Uterus (tissue), 2 donors: ENCODE data around the gene TPD52L2.

Experiments
- CTCF ChIP-seq, 4 experiments: fragments of 200-600 bp in 2 of 4; fragments of 450-650 bp in 2 of 4; sonication (generic) in 2 of 4; IDR thresholded peaks; one replicate each; pipeline ENCODE4 v1.5.1; 2016 to 2019; ENCODE audit warnings: antibody characterized with exemption in 4 of 4, mild to moderate bottlenecking in 2 of 4, moderate library complexity in 1 of 4
- POLR2A ChIP-seq, 2 donors: fragments of 450-650 bp; IDR thresholded peaks; one replicate each; pipeline ENCODE4 v1.6.1; 2016; ENCODE audit warnings: antibody characterized with exemption in 2 of 2, mild to moderate bottlenecking in 1 of 2, moderate library complexity in 1 of 2

DNA sequence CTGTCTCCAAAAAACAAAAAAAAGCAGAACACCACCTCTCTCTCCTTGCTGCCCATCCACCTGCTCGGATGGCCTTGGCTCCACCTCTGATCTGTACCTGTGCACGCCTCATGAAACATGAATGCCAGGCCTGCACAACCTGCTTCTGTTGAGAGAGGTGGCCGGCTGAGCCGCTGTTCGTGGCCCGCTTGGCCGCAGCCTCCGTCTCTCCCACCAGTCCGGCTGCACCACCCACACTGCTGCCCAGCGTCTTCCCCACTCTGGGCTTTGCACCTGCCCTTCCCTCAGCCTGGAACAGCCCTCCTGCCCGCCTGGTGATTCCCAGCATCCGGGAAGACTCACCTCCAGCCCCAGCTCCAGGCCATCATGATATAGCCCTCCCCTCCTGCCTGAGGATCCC, 21.8 kb upstream of the TPD52L2 start:
- TF ChIP-seq CTCF (IDR thresholded peaks at IDR 0.05) (no peak), POLR2A (IDR thresholded peaks at IDR 0.05) (no peak)
